GM21360 (cell line): ENCODE data around the gene EPHA6.

Experiments used
- ATAC-seq: cut with Tn5 transposase; IDR thresholded peaks from one replicate; pipeline ENCODE4 v1.9.1; 2021; ENCODE audit warnings: mild to moderate bottlenecking, moderate library complexity; ENCODE audit not compliant: unreplicated experiment

The EPHA6 gene

DNA sequence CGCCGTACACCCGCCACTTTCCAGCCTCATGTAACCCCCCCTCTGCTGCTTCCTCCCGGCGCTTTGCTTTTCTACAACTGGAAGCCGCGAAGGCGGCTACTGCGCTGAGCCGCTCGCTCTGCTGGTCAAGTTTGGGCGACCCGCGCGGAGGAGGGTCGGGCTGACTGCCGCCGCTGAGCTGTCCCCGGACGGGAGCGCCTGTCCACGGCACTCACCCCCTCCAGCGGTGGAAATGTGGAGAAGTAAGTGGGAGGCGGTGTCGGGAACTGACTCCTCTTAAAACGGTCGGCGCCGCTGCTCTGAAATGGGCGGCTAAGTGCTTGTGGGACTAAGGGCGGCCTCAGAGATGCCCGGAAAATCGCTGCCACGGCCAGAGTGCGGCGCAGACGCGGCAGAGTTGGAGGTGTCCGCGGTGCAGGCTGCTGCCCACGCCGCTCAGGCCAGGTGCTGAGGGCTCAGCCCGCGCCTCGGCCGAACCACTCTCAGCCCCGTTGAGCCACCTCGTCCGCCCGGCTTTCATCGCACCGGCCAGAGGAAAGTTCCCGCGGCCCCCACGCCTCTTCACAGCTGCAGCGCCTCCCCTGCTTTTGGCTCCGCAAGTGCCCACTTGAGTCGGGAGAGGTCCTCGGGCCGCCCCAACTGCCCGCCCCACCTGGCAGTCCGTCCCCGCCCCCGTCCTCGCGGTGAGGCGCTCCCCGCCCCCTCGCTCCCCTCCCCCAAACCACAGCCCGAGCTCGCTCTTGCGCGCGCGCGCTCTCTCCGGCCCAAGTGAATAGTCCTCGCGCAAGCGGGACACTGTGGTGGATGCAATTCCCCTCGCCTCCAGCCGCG lies at the start of gene EPHA6:
Gene EPHA6, plus strand, starts transcription at position 775 of the 831 bp plus-strand sequence.
- ATAC-seq = no peak

- no peak for ATAC-seq
Measured at GRCh38 chr3:96776818-96777217, 37.6 kb upstream of the EPHA6 start.

- no peak for ATAC-seq
Measured at GRCh38 chr3:96779810-96780209, 34.6 kb upstream of the EPHA6 start.

GRCh38 chr3:96796101-96796500 lies 18.3 kb upstream of the EPHA6 start:
- ATAC-seq = no peak

GRCh38 chr3:96803870-96804269 lies 10.5 kb upstream of the EPHA6 start:
- ATAC-seq = no peak

GRCh38 chr3:96806341-96806740 lies 8.1 kb upstream of the EPHA6 start:
- ATAC-seq = no peak

- ATAC-seq = peak; percentile 100
Measured at GRCh38 chr3:96813134-96813819, 1.1 kb upstream of the EPHA6 start.

GRCh38 chr3:96814651-96815567 lies 515 bp downstream of the EPHA6 start:
- ATAC-seq = no peak

- no peak for ATAC-seq
Measured at GRCh38 chr3:96831175-96831574, 16.8 kb downstream of the EPHA6 start.

- ATAC-seq = no peak
Measured at GRCh38 chr3:96833301-96833700, 18.9 kb downstream of the EPHA6 start.

DNA sequence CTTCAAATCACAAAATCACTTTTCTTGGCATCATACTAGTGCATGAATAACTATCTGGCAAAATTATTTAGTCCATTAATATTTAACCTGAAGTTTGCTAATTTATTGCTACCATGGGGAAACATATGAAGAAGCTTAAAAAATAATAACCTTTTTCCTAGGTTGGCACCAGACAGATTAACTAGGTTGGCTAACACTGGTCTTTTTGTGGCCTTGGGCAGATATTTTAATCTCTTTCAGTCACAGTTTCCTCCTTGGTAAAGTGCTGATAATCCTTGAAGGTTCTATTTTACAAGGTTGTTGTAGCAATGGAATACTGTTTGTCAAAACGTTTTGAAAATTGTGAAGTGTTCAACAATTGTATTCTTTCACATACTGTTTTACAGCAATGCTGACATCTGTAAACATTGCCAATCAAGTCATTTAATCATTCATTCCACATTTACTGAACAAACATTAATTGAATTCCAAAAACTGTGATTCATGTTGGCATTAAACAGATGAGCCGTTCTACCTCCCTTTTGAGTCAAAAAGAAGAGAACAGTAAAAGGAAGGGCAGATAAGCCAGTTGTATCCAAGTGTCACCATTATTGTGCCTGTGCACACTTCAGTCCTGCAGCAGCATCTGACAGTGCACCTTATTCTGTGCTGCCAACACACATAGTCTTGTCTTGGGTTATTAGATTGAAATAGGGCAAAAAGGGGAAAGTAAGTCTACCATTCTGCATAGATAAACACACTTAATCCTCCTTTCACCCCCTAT lies 21.9 kb downstream of the EPHA6 start:
- no peak for ATAC-seq

DNA sequence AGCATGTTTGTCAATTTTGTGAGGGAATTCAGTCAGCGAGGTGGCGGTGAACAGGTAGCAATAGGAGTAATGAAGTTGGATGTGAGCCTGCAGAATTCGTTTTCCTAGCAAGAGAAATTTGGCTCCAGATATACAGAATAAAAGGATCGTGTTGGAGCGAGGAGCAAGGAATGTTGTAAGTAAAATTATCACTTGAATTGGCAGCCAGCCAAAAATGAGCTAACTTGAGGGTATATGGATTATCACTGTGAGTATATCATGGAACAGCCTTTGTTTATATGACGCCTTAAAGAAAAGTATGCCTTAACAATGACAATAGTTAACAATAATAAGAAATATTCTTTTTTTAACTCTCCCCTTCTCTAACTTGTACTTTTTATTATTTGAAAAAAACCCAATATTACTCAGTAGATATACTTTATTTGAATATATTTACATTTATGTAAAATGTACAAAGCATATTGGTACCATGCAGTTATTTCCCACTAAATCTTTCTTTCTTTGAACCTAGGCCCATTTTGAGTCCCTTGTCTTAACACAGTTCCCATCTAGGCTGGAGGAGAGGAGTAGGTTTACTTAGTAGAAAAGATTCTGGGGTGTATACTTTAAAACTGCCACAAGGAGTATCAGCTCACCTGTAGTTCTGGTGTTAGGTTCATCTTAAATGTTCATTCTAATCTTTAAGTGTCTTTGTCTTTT lies 29.3 kb downstream of the EPHA6 start:
- no peak for ATAC-seq

GRCh38 chr3:96844204-96844514 lies 29.8 kb downstream of the EPHA6 start:
- no peak for ATAC-seq

GRCh38 chr3:96852849-96853248 lies 38.5 kb downstream of the EPHA6 start:
- ATAC-seq = no peak

GRCh38 chr3:96860882-96861281 lies 46.5 kb downstream of the EPHA6 start:
- ATAC-seq = no peak

GRCh38 chr3:96863129-96863740 lies 48.8 kb downstream of the EPHA6 start:
- ATAC-seq = peak; percentile 70

DNA sequence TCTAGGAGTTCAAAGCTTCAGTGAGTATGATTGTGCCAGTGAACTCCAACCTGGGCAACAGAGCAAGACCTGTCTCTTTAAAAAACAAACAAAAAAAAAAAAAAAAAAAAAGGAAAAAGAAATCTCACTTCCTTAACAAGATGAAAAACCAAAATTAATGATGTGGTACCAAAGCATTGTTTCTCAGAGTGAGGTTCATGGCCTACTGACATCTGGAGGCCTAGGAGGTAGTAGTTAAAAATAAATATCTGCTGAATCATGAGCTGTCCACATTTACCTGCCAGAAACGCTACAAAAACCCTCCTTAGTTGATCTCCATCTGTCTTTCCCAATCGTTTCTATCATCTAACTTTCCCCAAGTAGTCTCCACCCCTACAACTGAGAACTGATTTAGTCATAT lies 51.2 kb downstream of the EPHA6 start:
- no peak for ATAC-seq

DNA sequence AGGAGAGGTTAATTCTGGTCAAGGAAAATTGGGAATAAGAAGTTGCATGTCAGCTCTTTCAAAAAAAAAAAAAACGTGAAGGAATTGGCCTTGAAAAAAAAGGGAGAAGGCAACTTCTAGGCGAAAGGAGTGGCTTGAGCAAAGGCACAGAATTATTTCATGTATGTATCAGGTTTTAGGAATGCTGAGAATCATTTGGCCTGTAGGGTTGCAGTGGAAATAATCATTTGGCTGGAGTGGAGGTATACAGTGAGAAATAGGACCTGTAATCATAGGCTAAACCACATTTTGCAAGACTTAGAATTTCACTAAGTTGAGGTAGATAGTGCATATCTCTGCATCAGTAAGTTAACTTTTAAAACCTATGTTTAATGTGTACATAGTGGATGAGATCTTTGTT lies 54.9 kb downstream of the EPHA6 start:
- no peak for ATAC-seq

DNA sequence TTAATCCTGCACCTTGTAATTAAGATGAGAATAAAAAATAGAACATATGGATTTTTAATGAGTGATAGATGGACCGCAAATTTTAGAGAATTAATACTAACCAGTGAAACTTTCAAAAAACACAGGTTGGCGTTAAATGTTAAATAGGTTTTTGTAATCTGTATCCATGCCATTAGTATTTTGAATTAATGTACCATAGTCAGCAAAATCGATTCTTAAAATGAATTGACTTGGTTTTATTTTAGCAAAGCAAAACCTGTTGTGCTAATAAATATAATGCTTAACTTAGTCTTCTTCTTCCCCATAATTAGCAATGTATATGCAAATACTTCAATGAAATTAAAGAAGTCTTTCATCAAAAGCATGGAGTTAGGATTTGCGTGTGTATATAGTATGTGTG lies 63.1 kb downstream of the EPHA6 start:
- no peak for ATAC-seq

GRCh38 chr3:96900031-96900430 lies 85.6 kb downstream of the EPHA6 start:
- ATAC-seq = no peak
